ENCODE measurements around the gene MARCO.
A peak's percentile ranks its signal among the peaks of the same experiment; 100 is the strongest.

The MARCO gene, protein sequence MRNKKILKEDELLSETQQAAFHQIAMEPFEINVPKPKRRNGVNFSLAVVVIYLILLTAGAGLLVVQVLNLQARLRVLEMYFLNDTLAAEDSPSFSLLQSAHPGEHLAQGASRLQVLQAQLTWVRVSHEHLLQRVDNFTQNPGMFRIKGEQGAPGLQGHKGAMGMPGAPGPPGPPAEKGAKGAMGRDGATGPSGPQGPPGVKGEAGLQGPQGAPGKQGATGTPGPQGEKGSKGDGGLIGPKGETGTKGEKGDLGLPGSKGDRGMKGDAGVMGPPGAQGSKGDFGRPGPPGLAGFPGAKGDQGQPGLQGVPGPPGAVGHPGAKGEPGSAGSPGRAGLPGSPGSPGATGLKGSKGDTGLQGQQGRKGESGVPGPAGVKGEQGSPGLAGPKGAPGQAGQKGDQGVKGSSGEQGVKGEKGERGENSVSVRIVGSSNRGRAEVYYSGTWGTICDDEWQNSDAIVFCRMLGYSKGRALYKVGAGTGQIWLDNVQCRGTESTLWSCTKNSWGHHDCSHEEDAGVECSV

GRCh38 chr2:118942031-118942430 is at the start of gene MARCO:
TSS of gene MARCO (plus strand) at chr2:118942194. CDS start at chr2:118942301, 107 bp downstream.
- ATAC-seq: no peak

DNA sequence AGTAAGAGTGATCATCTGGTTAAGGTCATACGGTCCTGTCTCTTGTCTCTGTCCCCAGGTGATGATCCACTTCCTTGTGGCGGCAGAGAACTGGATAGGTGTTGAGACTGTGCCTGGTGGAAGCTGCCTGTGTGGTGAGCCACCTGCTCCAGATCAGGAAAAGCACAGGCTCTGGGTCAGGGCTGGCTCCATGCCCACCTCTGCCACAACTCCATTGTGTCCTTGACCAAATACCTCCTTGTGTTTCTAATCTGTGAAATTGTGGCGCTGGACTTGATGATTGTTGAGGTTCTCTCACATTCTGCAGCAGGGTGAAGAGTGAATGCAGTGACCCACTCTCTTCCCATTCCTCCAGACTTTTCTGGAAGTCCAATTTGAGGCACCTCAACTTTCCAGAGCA is 48.9 kb upstream of the MARCO start:
- ATAC-seq: no peak

GRCh38 chr2:118902266-118903028 is 39.5 kb upstream of the MARCO start:
- peak in 1 of 2 donors; percentile 27 for ATAC-seq

DNA sequence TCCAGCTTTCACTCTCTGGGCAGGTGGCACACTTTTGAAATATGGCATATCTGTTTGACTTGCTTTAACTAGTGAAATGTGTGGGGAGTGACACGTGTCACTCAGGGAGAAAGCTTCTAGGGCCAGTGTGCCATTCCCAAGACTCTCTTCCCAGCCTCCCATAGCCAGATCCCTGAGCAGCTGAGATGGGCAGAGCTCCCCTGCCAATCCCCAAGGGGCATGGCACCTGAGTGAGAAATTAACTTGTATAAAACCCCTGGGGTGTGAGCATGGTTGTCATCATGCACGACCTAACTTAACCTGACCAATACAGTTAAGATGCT is 39.0 kb upstream of the MARCO start:
- no peak for ATAC-seq

GRCh38 chr2:118903551-118904479 is 38.2 kb upstream of the MARCO start:
- ATAC-seq: no peak

DNA sequence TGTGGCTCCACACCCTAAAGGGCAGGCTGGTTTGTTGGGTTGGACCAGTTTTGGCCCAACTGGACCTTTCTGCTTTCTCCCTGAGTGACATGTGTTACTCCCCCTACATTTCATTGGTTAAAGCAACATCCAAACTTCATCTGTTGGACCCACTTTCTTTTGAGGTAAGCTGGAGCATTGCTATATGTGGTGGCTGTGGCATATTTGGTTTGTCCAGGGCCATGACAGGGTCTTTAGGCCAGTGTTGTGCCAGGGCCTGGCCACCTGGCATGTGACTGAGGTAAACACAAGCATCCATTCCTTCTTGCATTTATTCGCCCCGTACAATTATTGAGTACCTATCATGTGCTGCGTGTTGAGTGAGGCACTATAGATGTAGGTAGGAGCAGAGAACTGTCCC is 36.8 kb upstream of the MARCO start:
- no peak for ATAC-seq

DNA sequence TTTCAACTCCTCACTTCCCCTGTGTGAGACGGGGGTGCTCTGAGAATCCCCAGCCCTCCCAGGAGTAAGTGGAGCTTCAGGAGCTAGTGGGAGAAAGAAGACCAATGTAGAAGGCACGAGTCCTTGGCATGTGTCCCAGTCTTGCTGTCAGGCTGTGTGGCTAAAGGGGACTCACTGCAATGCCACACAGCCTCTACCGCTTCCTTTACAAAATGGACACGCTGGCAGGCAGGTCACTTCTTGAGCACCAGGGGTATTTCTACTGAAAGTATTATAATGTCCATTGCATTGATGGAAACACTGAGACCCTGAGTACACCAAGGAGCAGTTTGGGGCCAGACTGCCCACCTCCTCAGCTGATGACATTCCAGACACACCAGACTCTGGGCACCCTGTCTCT is 35.8 kb upstream of the MARCO start:
- ATAC-seq: no peak

- no peak for ATAC-seq
These were observed 34.2 kb upstream of the MARCO start for GRCh38 chr2:118907759-118908158.

DNA sequence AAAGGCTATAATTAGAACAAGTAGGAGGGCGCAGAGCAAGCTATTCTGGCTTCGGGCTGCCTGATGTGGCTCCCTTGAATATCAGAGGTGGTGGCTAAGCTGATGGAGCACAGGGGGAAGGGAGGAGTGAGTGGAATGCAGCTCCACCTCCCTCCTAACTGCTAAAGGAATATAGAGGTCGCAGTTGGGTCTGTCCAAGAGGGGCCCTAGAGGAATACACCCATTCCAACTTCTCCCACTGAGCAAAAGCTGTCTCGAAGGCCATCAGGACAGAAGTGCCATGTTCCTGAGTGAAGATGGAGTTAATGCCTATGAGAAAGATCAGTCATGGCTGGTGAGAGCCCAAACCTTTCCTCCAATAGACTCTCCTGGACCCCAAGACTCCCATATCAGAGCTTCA is 32.8 kb upstream of the MARCO start:
- ATAC-seq: no peak

GRCh38 chr2:118911166-118911856 is 30.7 kb upstream of the MARCO start:
- no peak for ATAC-seq

DNA sequence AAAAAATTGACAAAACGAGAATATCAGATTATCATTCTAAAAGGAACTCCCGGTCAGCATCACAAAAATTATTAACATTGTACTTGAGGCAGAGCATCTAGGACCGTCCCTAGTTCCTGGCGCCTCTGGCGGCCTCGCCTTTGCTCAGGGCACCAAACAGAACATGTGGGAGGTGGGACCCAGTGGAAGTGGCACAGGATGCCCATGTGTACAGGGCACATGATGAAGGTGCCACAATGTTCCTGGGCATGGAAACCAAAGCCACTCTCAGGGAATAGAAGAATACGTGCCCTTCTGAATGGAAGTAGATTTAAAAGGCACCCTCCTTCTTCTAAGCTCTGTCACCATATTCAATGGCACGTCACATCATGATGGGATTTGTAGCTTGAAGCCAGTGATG is 30.1 kb upstream of the MARCO start:
- no peak for ATAC-seq

DNA sequence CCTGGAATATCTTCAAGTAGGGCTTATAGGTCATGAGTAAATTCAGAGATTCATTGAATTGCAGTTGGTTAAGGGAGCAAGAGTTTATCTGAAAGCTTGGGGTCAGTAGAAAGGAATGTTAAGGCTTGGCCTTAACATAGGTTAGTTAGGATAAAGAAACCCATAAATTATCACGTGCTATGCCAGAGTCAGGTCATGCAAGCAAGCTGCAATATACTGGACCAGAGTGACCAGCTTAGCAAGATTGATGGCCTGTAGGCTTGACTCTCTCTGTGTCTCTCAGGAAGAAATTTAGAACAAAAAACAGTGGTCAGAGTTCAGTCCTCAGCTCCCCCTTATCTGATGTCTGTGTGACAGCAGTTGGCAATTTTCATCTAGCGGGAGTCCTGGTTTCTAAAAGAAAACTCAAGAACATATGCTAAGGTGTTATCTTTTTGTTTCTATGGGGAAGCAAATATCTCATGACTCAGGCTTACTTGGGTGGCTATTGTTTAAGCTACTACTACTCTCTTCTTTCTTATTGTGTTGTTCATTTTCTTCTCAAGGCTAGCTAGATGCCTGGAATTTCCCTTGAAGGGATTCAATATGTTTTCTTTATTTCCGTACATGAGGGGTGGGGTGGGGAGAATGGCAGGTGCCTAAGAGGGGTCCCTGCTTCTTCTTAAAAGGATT is 28.7 kb upstream of the MARCO start:
- ATAC-seq: no peak

- ATAC-seq: no peak
These were observed 28.0 kb upstream of the MARCO start for GRCh38 chr2:118913803-118914645.

GRCh38 chr2:118914721-118915453 is 27.1 kb upstream of the MARCO start:
- ATAC-seq: no peak

- no peak for ATAC-seq
These were observed 24.0 kb upstream of the MARCO start for GRCh38 chr2:118918017-118918416.

- ATAC-seq: no peak
These were observed 20.3 kb upstream of the MARCO start for GRCh38 chr2:118921646-118922045.

- ATAC-seq: no peak
These were observed 19.7 kb upstream of the MARCO start for GRCh38 chr2:118922254-118922653.

- ATAC-seq: no peak
These were observed 18.6 kb upstream of the MARCO start for GRCh38 chr2:118923371-118923770.

DNA sequence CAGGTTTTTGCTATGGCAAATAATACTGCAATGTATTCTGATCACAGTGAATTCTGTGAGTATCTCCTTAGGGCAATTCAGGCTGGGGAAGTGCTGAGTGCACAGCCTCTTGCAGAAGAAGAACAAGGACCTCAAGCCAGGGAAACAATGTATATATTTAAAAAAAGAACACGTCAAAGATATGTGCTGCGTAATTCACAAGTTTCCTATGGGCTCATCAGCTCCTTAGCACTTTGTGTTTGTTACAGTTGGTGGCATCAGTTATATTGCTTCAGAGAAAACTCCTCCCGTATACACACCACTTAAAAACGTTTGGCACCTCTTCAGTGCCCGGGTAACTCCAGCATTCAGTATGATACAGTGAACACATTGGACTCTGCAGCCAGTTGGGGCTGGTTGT is 16.5 kb upstream of the MARCO start:
- ATAC-seq: no peak

- ATAC-seq: no peak
These were observed 16.0 kb upstream of the MARCO start for GRCh38 chr2:118925981-118926380.
